Cardiac fibroblast (primary cell): ENCODE measurements around the gene SLC37A1.

ENCODE experiments used
- DNase-seq, 2 donors: peaks; one replicate each; pipeline versions ENCODE4 v3.0.0 to v3.0.0-alpha.2; 2010; ENCODE audit warnings: low read depth in 2 of 2
- H3K4me3 ChIP-seq, 2 donors: replicated peaks in 1 of 2; 1 replicate in 1 of 2; 2 replicates in 1 of 2; pipeline ENCODE4 v1.5.1; 2011; ENCODE audit warnings: low read depth in 2 of 2, low read length in 2 of 2, mild to moderate bottlenecking in 2 of 2, moderate library complexity in 1 of 2
- CTCF ChIP-seq: IDR thresholded peaks from one replicate; pipeline ENCODE4 v1.5.1; 2011; ENCODE audit warnings: low read depth, mild to moderate bottlenecking, low read length, inconsistent platforms

SLC37A1 gene

GRCh38 chr21:42570362-42570761 lies 56.7 kb downstream of the SLC37A1 start:
- H3K4me3 ChIP-seq: no peak overlapping the region
- no peak for TF ChIP-seq CTCF
- no peak for DNase-seq

GRCh38 chr21:42570841-42571387 lies 57.3 kb downstream of the SLC37A1 start:
- TF ChIP-seq CTCF: no peak
- no peak for DNase-seq
- no peak overlapping the region for H3K4me3 ChIP-seq

GRCh38 chr21:42571391-42572150 lies 57.9 kb downstream of the SLC37A1 start:
- no peak for DNase-seq
- no peak overlapping the region for H3K4me3 ChIP-seq
- TF ChIP-seq CTCF: no peak

GRCh38 chr21:42572906-42573495 lies 59.3 kb downstream of the SLC37A1 start:
- TF ChIP-seq CTCF: no peak
- DNase-seq: no peak
- H3K4me3 ChIP-seq: no peak overlapping the region

GRCh38 chr21:42574234-42575027 lies 60.8 kb downstream of the SLC37A1 start:
- TF ChIP-seq CTCF: peak; percentile 49
- peak; percentile 38 to 41 for DNase-seq

GRCh38 chr21:42575111-42575510 lies 61.5 kb downstream of the SLC37A1 start:
- no peak for TF ChIP-seq CTCF
- no peak overlapping the region for H3K4me3 ChIP-seq
- no peak for DNase-seq

More at GRCh38 chr21:42574234-42575027, 60.8 kb downstream of the SLC37A1 start:
- H3K4me3 ChIP-seq: no peak overlapping the region
